Tibial artery (tissue), 4 donors: ENCODE measurements around the gene CCNY.

ENCODE experiments used
- DNase-seq, 2 donors: peaks; one replicate each; pipeline ENCODE4 v3.0.0-alpha.2; 2019
- H3K27ac ChIP-seq, 2 donors: fragments of 200-600 bp; sonication (generic) in 1 of 2; 1 replicate in 1 of 2; 2 replicates in 1 of 2; pipeline ENCODE4 v1.5.1; 2018 to 2019; ENCODE audit warnings: mild to moderate bottlenecking in 1 of 2
- H3K27me3 ChIP-seq, 2 donors: fragments of 200-600 bp; sonication (generic) in 1 of 2; one replicate each; pipeline versions ENCODE4 v1.5.1 to v1.6.0; 2016 to 2019
- H3K36me3 ChIP-seq, 3 donors: fragments of 200-600 bp; sonication (generic) in 2 of 3; one replicate each; pipeline ENCODE4 v1.5.1; 2016 to 2019; ENCODE audit warnings: mild to moderate bottlenecking in 2 of 3
- H3K4me1 ChIP-seq, 4 donors: fragments of 200-600 bp; sonication (generic) in 2 of 4; 1 replicate in 3 of 4; 2 replicates in 1 of 4; pipeline ENCODE4 v1.5.1; 2016 to 2019
- H3K4me3 ChIP-seq, 2 donors: fragments of 200-600 bp; sonication (generic) in 1 of 2; 1 replicate in 1 of 2; 2 replicates in 1 of 2; pipeline ENCODE4 v1.5.1; 2018 to 2019; ENCODE audit warnings: mild to moderate bottlenecking in 2 of 2
- H3K9me3 ChIP-seq, 3 donors: fragments of 200-600 bp; sonication (generic) in 1 of 3; one replicate each; pipeline ENCODE4 v1.5.1; 2016 to 2019
- intact Hi-C: fragments of 100-400 bp; cut with DNase I; formaldehyde crosslinking; loops from one replicate; pipeline ENCODE4 v1.15.0; 2023; ENCODE audit warnings: low total_unique reads
- TF ChIP-seq, protein P1 (sequence below), 2 experiments: fragments of 200-600 bp in 1 of 2; fragments of 450-650 bp in 1 of 2; IDR thresholded peaks; one replicate each; pipeline ENCODE4 v1.5.1; 2017 to 2019; ENCODE audit warnings: antibody characterized with exemption in 2 of 2, mild to moderate bottlenecking in 1 of 2, moderate library complexity in 1 of 2

CCNY gene

DNA sequence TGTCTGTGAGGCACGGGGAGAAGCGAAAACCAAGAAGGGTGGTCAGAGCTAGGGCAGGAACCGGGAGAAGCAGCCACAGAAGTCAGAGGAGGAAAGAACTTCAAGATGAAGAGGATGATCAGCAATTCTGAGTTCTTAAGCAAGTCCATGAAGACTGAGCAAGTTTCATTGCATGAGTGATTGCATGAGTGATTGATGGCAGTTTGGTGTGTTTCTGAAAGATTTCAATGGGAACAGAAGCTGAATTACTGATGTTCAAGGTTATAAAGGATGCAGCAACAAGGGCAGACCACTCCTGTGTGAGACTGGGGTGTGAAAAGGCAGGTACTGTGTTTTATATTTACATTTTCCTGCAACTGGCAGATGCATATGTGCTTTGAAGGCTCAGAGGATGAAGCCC lies 35.4 kb downstream of the CCNY start:
- intact Hi-C loops = no loop called here
- Histone ChIP-seq H3K9me3 (no peaks in the 10 kb centered on the region), H3K4me1 (peaks cover 0 to 41% (median 20%) of the 10 kb centered on the region in 4 donors), H3K27me3 (no peaks in the 10 kb centered on the region), H3K4me3 (no peak overlapping the region), H3K36me3 (no peaks in the 10 kb centered on the region), H3K27ac (no peak overlapping the region)
- DNase-seq = no peak
- TF ChIP-seq, protein P1, sequence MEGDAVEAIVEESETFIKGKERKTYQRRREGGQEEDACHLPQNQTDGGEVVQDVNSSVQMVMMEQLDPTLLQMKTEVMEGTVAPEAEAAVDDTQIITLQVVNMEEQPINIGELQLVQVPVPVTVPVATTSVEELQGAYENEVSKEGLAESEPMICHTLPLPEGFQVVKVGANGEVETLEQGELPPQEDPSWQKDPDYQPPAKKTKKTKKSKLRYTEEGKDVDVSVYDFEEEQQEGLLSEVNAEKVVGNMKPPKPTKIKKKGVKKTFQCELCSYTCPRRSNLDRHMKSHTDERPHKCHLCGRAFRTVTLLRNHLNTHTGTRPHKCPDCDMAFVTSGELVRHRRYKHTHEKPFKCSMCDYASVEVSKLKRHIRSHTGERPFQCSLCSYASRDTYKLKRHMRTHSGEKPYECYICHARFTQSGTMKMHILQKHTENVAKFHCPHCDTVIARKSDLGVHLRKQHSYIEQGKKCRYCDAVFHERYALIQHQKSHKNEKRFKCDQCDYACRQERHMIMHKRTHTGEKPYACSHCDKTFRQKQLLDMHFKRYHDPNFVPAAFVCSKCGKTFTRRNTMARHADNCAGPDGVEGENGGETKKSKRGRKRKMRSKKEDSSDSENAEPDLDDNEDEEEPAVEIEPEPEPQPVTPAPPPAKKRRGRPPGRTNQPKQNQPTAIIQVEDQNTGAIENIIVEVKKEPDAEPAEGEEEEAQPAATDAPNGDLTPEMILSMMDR (IDR thresholded peaks at IDR 0.05) = no peak

DNA sequence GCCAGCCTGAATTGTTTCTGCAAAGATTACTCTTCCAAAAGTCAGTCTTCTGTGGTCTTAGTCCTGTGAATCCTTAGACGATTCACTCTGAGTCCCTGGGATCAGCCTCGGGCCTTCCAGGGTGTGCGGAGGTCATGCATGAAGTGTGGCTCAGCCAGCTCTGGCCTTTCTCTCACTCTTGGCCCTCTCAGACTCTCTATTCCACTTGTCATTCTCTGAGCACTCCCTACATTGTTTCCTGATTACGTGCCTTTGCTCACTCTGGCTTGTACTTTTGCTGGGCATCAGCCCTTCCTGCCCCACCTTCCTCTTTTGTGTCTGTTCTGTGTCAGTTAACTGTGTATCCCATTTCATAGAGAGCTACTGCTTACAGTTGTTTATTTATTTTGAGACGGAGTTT lies 36.0 kb downstream of the CCNY start:
- peaks cover 0 to 41% (median 20%) of the 10 kb centered on the region in 4 donors for H3K4me1 ChIP-seq

DNA sequence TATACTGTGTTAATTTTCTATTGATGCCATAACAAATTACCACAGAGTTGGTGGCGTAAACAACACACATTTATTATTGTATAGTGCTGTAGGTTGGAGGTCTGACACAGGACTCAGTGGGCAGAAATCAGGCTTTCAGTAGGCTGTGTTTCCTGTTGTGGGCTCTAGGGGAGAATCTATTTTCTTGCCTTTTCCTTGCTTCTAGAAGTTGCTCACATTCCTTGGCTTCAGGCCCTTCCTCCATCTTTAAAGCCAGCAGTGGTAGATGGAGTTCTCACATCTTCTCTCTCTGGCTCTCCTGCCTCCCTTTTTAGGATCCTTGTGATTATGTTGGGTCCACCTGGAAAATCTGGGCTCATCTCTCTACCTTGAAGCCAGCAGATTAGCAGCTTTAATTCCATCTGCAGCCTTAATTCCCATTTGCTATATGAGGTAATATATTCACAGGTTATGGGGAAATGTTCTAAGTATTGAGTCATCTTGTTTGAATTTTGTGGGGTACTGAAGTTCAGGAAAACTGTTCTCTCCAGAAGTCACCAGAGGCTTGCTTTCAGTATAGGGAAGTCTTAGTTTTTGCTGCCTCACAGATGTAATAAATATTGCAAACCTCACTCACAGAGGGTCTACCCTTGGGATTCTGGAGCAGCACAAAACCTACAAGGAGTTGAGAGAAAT lies 38.9 kb downstream of the CCNY start:
- no peak overlapping the region for H3K4me3 ChIP-seq
- H3K27ac ChIP-seq = no peak overlapping the region
- H3K36me3 ChIP-seq = no peaks in the 10 kb centered on the region
- no peaks in the 10 kb centered on the region for H3K9me3 ChIP-seq
- H3K4me1 ChIP-seq = peaks cover 0 to 39% (median 18%) of the 10 kb centered on the region in 4 donors
- no peaks in the 10 kb centered on the region for H3K27me3 ChIP-seq
- no peak for DNase-seq
- TF ChIP-seq, protein P1 (IDR thresholded peaks at IDR 0.05) = no peak
- intact Hi-C loops = no loop called here

More for the DNA sequence above, 36.0 kb downstream of the CCNY start:
- H3K27me3 ChIP-seq = no peaks in the 10 kb centered on the region
- intact Hi-C loops = no loop called here
- no peak for DNase-seq
- no peak overlapping the region for H3K27ac ChIP-seq
- H3K4me3 ChIP-seq = no peak overlapping the region
- no peaks in the 10 kb centered on the region for H3K36me3 ChIP-seq
- no peaks in the 10 kb centered on the region for H3K9me3 ChIP-seq
- TF ChIP-seq, protein P1 (IDR thresholded peaks at IDR 0.05) = no peak

DNA sequence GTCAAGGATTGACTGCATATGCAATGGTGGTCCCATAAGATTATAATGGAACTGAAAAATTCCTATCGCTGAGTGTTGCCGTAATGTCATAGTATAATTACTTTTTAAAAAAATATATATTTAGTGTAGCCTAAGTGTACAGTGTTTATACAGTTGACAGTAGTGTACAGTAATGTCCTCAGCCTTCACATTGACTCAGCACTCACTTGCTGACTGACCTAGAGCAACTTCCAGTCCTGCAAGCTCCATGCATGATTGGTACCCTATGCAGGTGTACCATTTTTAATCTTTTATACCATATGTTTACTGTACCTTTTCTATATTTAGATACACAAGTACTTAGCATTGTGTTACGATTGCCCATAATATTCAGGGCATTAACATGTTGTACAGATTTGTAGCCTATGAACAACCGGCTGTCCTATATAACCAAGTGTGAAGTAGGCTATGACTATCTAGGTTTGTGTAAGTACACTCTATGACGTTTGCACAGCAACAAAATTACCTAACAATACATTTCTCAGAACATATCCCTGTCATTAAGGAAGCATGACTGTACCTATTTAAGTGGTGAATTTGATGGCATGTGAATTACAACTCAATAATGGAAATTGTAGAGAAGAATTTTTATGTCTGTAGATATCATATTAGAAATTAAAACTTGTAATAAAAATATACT lies 40.9 kb downstream of the CCNY start:
- DNase-seq = no peak
- intact Hi-C loops = no loop called here
- peaks cover 0 to 36% (median 20%) of the 10 kb centered on the region in 4 donors for H3K4me1 ChIP-seq

DNA sequence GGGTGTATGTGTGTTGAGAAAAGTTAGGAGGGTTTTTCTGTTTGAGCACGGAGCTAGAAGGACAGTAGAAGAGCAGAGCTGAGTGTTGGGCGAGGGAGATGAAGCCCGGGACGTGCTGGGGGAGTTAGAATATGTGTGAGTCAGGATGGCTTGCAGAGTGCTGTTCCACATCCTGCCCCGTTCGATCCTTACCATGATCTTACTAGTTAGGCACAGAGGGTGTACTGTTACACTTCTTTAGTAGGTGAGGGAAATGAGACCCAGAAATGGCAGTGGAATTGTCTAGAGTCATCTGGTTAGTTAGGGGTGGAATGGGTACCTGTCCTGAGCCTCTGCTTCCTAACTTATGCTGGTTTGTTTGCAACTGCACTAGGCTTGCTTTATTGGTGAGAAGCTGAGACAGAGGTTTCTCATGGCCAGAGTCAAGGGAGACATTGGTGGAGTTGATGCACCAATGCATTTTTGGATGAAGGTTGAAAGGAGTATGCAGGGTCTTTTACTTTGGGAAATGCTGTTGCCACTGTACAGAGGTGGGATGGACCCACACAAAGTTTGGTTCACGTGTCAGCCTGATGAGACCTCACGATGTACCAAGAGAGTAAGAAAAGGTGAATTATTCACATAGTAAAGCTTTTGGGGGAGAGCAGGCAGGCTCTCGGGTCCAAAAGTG lies 42.4 kb downstream of the CCNY start:
- no peaks in the 10 kb centered on the region for H3K27me3 ChIP-seq
- H3K27ac ChIP-seq = peak overlapping the region; percentile 46 to 63
- H3K36me3 ChIP-seq = no peaks in the 10 kb centered on the region
- TF ChIP-seq, protein P1 (IDR thresholded peaks at IDR 0.05) = no peak
- H3K4me1 ChIP-seq = peaks cover 0 to 24% (median 17%) of the 10 kb centered on the region in 4 donors
- intact Hi-C loops = no loop called here
- no peak for DNase-seq
- H3K9me3 ChIP-seq = no peaks in the 10 kb centered on the region
- H3K4me3 ChIP-seq = no peak overlapping the region

More for the DNA sequence above, 40.9 kb downstream of the CCNY start:
- no peak overlapping the region for H3K4me3 ChIP-seq
- TF ChIP-seq, protein P1 (IDR thresholded peaks at IDR 0.05) = no peak
- H3K27me3 ChIP-seq = no peaks in the 10 kb centered on the region
- H3K27ac ChIP-seq = no peak overlapping the region
- H3K9me3 ChIP-seq = no peaks in the 10 kb centered on the region
- no peaks in the 10 kb centered on the region for H3K36me3 ChIP-seq
